ENCODE measurements around the gene SUOX. TPM values are rescaled to one million over a fixed set of nuclear protein-coding genes. Genes with fewer than 3 reads are reported as not detected.

SUOX gene
- total and polyA plus RNA-seq, 2 donors, result 9.4 to 11.6 TPM

Other genes with a start within 250 kb of the SUOX start
- 141 TPM for gene SARNP, start 179.6 kb upstream of the SUOX start, total RNA-seq
- gene SARNP, start 179.6 kb upstream of the SUOX start, polyA plus RNA-seq, result 112 TPM
- 32.9 TPM for gene ORMDL2, start 179.2 kb upstream of the SUOX start, total RNA-seq
- 36.3 TPM for gene ORMDL2, start 179.2 kb upstream of the SUOX start, polyA plus RNA-seq
- 35.5 TPM for gene DNAJC14, start 167.7 kb upstream of the SUOX start, total RNA-seq
- gene DNAJC14, start 167.7 kb upstream of the SUOX start, polyA plus RNA-seq, result 22.2 TPM
- 4.5 TPM for gene MMP19, start 154.3 kb upstream of the SUOX start, total RNA-seq
- 19.9 TPM for gene MMP19, start 154.3 kb upstream of the SUOX start, polyA plus RNA-seq
- gene PYM1, start 69.4 kb upstream of the SUOX start, total RNA-seq, result 39.0 TPM
- 57.9 TPM for gene PYM1, start 69.4 kb upstream of the SUOX start, polyA plus RNA-seq
- gene DGKA, start 66.1 kb upstream of the SUOX start, total RNA-seq, result 326 TPM
- 381 TPM for gene DGKA, start 66.1 kb upstream of the SUOX start, polyA plus RNA-seq
- 0.28 TPM for gene PMEL, start 31.2 kb upstream of the SUOX start, total RNA-seq
- gene PMEL, start 31.2 kb upstream of the SUOX start, polyA plus RNA-seq, result 0.94 TPM
- gene CDK2, start 30.4 kb upstream of the SUOX start, total RNA-seq, result 67.2 TPM
- gene CDK2, start 30.4 kb upstream of the SUOX start, polyA plus RNA-seq, result 22.3 TPM
- gene RAB5B, start 23.2 kb upstream of the SUOX start, total RNA-seq, result 39.7 TPM
- gene RAB5B, start 23.2 kb upstream of the SUOX start, polyA plus RNA-seq, result 63.1 TPM
- gene IKZF4, start 23.8 kb downstream of the SUOX start, total RNA-seq, result 1.7 TPM
- 2.7 TPM for gene IKZF4, start 23.8 kb downstream of the SUOX start, polyA plus RNA-seq
- gene RPS26, start 44.6 kb downstream of the SUOX start, total RNA-seq, result 386 TPM
- 2,654 TPM for gene RPS26, start 44.6 kb downstream of the SUOX start, polyA plus RNA-seq
- 1.4 TPM for gene ERBB3, start 82.9 kb downstream of the SUOX start, total RNA-seq
- gene ERBB3, start 82.9 kb downstream of the SUOX start, polyA plus RNA-seq, result 4.3 TPM
- gene PA2G4, start 107.3 kb downstream of the SUOX start, total RNA-seq, result 170 TPM
- gene PA2G4, start 107.3 kb downstream of the SUOX start, polyA plus RNA-seq, result 67.9 TPM
- 9,819 TPM for gene RPL41, start 119.4 kb downstream of the SUOX start, total RNA-seq
- gene RPL41, start 119.4 kb downstream of the SUOX start, polyA plus RNA-seq, result 5,569 TPM
- 4.3 TPM for gene ZC3H10, start 121.0 kb downstream of the SUOX start, total RNA-seq
- 3.1 TPM for gene ZC3H10, start 121.0 kb downstream of the SUOX start, polyA plus RNA-seq
- 63.4 TPM for gene ESYT1, start 131.0 kb downstream of the SUOX start, total RNA-seq
- 39.2 TPM for gene ESYT1, start 131.0 kb downstream of the SUOX start, polyA plus RNA-seq
- gene MYL6B, start 155.3 kb downstream of the SUOX start, total RNA-seq, result 101 TPM
- gene MYL6B, start 155.3 kb downstream of the SUOX start, polyA plus RNA-seq, result 60.9 TPM
- gene MYL6, start 161.1 kb downstream of the SUOX start, total RNA-seq, result 2,051 TPM
- 2,137 TPM for gene MYL6, start 161.1 kb downstream of the SUOX start, polyA plus RNA-seq
- 20.3 TPM for gene SMARCC2, start 192.2 kb downstream of the SUOX start, total RNA-seq
- gene SMARCC2, start 192.2 kb downstream of the SUOX start, polyA plus RNA-seq, result 25.9 TPM
- gene RNF41, start 224.6 kb downstream of the SUOX start, total RNA-seq, result 26.8 TPM
- gene RNF41, start 224.6 kb downstream of the SUOX start, polyA plus RNA-seq, result 18.3 TPM
- 21.6 TPM for gene NABP2, start 227.1 kb downstream of the SUOX start, total RNA-seq
- gene NABP2, start 227.1 kb downstream of the SUOX start, polyA plus RNA-seq, result 16.0 TPM
- gene SLC39A5, start 232.8 kb downstream of the SUOX start, total RNA-seq, result 0.24 TPM
- gene SLC39A5, start 232.8 kb downstream of the SUOX start, polyA plus RNA-seq, result 0.30 TPM